ENCODE results near the gene TANC1.

DNA sequence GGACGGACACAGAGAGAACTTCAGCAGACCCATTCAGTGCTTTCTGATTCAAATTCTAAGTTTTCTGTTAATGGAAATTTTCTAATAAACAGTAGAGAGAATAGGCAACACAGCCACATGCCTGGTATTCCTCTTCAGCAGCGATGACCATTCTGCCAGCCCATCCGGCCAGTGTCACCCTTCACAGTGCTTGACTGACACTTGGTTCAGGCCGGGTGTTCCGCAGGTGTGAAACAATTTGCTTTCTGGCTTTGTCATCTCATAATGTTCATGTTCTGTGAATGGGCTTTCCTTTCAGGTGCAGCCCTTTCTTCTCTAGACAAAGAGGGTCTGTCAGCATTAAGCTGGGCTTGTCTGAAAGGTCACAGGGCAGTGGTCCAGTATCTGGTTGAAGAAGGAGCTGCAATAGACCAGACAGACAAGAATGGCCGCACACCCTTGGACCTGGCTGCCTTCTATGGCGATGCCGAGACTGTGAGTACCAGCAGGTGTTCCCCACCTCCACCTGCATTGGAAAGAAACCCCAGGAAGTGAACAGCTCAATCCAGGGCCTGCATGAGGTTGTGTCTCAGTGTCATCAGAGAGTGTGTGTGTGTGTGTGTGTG, 251.1 kb downstream of the TANC1 start:
- TF ChIP-seq, protein P1, sequence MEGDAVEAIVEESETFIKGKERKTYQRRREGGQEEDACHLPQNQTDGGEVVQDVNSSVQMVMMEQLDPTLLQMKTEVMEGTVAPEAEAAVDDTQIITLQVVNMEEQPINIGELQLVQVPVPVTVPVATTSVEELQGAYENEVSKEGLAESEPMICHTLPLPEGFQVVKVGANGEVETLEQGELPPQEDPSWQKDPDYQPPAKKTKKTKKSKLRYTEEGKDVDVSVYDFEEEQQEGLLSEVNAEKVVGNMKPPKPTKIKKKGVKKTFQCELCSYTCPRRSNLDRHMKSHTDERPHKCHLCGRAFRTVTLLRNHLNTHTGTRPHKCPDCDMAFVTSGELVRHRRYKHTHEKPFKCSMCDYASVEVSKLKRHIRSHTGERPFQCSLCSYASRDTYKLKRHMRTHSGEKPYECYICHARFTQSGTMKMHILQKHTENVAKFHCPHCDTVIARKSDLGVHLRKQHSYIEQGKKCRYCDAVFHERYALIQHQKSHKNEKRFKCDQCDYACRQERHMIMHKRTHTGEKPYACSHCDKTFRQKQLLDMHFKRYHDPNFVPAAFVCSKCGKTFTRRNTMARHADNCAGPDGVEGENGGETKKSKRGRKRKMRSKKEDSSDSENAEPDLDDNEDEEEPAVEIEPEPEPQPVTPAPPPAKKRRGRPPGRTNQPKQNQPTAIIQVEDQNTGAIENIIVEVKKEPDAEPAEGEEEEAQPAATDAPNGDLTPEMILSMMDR (IDR thresholded peaks at IDR 0.05) = no peak
- no peak for TF ChIP-seq POLR2A (IDR thresholded peaks at IDR 0.05)
